ENCODE measurements around the gene CKLF. TPM values are rescaled to one million over a fixed set of nuclear protein-coding genes. Genes with fewer than 3 reads are reported as not detected.

The CKLF gene
- total RNA-seq, 1 donor from 2014 or later = 38.0 TPM

- Mint-ChIP-seq H3K36me3 (ENCODE audit: low read depth, unreplicated experiment) (peaks cover 5% of the 10 kb centered on the region), H3K4me3 (ENCODE audit: unreplicated experiment) (no peak overlapping the region), H3K9me3 (ENCODE audit: unreplicated experiment) (no peaks in the 10 kb centered on the region), H3K27me3 (ENCODE audit: unreplicated experiment) (no peaks in the 10 kb centered on the region), H3K27ac (ENCODE audit: unreplicated experiment) (no peak overlapping the region), H3K4me1 (ENCODE audit: unreplicated experiment) (peaks cover 16% of the 10 kb centered on the region)
- TF ChIP-seq CTCF (IDR thresholded peaks at IDR 0.05; ENCODE audit: unreplicated experiment) = no peak
- DNase-seq (ENCODE audit: low spot score) = no peak
These were observed 16.8 kb downstream of the CKLF start for GRCh38 chr16:66569131-66569530.

- TF ChIP-seq CTCF (IDR thresholded peaks at IDR 0.05; ENCODE audit: unreplicated experiment) = no peak
- peaks cover 13% of the 10 kb centered on the region for H3K4me1 Mint-ChIP-seq (ENCODE audit: unreplicated experiment)
- DNase-seq (ENCODE audit: low spot score) = no peak
- no peak overlapping the region for H3K27ac Mint-ChIP-seq (ENCODE audit: unreplicated experiment)
- no peaks in the 10 kb centered on the region for H3K27me3 Mint-ChIP-seq (ENCODE audit: unreplicated experiment)
- H3K36me3 Mint-ChIP-seq (ENCODE audit: low read depth, unreplicated experiment) = peaks cover 5% of the 10 kb centered on the region
- H3K9me3 Mint-ChIP-seq (ENCODE audit: unreplicated experiment) = no peaks in the 10 kb centered on the region
- no peak overlapping the region for H3K4me3 Mint-ChIP-seq (ENCODE audit: unreplicated experiment)
These were observed 17.5 kb downstream of the CKLF start for GRCh38 chr16:66569827-66570405.

- peaks cover 2% of the 10 kb centered on the region for H3K36me3 Mint-ChIP-seq (ENCODE audit: low read depth, unreplicated experiment)
- H3K4me1 Mint-ChIP-seq (ENCODE audit: unreplicated experiment) = peaks cover 12% of the 10 kb centered on the region
- no peak for TF ChIP-seq CTCF (IDR thresholded peaks at IDR 0.05; ENCODE audit: unreplicated experiment)
- DNase-seq (ENCODE audit: low spot score) = no peak
- H3K27me3 Mint-ChIP-seq (ENCODE audit: unreplicated experiment) = peaks cover 2% of the 10 kb centered on the region
- H3K9me3 Mint-ChIP-seq (ENCODE audit: unreplicated experiment) = no peaks in the 10 kb centered on the region
- H3K27ac Mint-ChIP-seq (ENCODE audit: unreplicated experiment) = no peak overlapping the region
- H3K4me3 Mint-ChIP-seq (ENCODE audit: unreplicated experiment) = no peak overlapping the region
These were observed 20.0 kb downstream of the CKLF start for GRCh38 chr16:66572356-66572755.

- TF ChIP-seq CTCF (IDR thresholded peaks at IDR 0.05; ENCODE audit: unreplicated experiment) = no peak
- Mint-ChIP-seq H3K36me3 (ENCODE audit: low read depth, unreplicated experiment) (no peaks in the 10 kb centered on the region), H3K27me3 (ENCODE audit: unreplicated experiment) (peaks cover 8% of the 10 kb centered on the region), H3K4me3 (ENCODE audit: unreplicated experiment) (no peak overlapping the region), H3K27ac (ENCODE audit: unreplicated experiment) (peak overlapping the region; percentile 58), H3K9me3 (ENCODE audit: unreplicated experiment) (no peaks in the 10 kb centered on the region), H3K4me1 (ENCODE audit: unreplicated experiment) (peaks cover 27% of the 10 kb centered on the region)
- no peak for DNase-seq (ENCODE audit: low spot score)
These were observed 21.7 kb downstream of the CKLF start for GRCh38 chr16:66574081-66574480.

GRCh38 chr16:66574531-66574930, 22.2 kb downstream of the CKLF start:
- no peak for TF ChIP-seq CTCF (IDR thresholded peaks at IDR 0.05; ENCODE audit: unreplicated experiment)
- Mint-ChIP-seq H3K27ac (ENCODE audit: unreplicated experiment) (no peak overlapping the region), H3K36me3 (ENCODE audit: low read depth, unreplicated experiment) (no peaks in the 10 kb centered on the region), H3K4me3 (ENCODE audit: unreplicated experiment) (no peak overlapping the region), H3K4me1 (ENCODE audit: unreplicated experiment) (peaks cover 27% of the 10 kb centered on the region), H3K27me3 (ENCODE audit: unreplicated experiment) (peaks cover 8% of the 10 kb centered on the region), H3K9me3 (ENCODE audit: unreplicated experiment) (no peaks in the 10 kb centered on the region)
- DNase-seq (ENCODE audit: low spot score) = no peak
